ENCODE results near the gene CCDC91. TPM values are rescaled to one million over a fixed set of nuclear protein-coding genes. Genes with fewer than 3 reads are reported as not detected.
A peak's percentile ranks its signal among the peaks of the same experiment; 100 is the strongest.

Gene CCDC91, protein sequence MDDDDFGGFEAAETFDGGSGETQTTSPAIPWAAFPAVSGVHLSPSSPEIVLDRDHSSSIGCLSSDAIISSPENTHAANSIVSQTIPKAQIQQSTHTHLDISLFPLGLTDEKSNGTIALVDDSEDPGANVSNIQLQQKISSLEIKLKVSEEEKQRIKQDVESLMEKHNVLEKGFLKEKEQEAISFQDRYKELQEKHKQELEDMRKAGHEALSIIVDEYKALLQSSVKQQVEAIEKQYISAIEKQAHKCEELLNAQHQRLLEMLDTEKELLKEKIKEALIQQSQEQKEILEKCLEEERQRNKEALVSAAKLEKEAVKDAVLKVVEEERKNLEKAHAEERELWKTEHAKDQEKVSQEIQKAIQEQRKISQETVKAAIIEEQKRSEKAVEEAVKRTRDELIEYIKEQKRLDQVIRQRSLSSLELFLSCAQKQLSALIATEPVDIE
- 8.3 and 9.1 TPM in 2 replicates for total RNA-seq (2014; rRNA removed; shearing (Covaris generic))

DNA sequence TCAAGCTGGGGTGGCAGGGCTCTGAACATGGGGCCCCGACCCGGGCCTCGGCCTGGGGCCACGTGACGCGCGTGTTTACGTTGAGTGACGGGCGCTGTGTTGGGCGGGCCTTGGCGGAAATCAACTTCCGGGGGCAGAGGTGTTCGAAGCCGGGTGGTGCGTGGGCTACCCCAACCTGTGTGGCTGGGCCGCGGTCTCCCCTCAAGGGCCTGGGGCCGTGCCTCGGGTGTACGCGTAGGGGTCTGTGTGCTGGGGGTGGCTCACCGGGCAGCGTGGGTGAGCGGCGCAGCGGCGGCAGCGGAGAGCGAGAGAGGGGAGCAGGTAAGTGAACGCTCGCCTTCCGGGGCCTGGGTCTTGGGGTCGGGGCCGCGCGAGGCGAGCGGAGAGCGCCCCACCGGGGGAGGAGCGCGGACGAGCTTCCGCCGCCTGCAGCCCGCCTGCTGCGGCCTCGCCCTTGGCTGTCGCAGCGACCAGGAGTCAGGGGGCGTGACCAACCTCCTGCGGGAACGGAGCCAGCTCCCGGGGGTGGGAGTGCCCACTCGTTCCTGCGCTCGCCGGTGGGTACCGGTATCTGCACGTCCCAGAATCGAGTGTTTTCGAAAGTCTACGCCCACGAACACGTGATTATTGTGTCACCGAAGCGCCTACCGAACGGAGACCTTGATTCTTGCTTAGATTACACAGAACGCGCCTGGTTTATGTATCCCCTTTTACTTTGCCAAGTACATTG is at the start of gene CCDC91:
TSS of gene CCDC91 (plus strand) at position 136 of the 730 bp plus-strand sequence. CDS start 66,760 bp downstream, outside the sequence.
- in situ Hi-C loops (cut with HindIII; ENCODE audit: low sequenced_read_pairs) = no loop called here
- peak; percentile 78 for DNase-seq (ENCODE audit: low spot score)

DNA sequence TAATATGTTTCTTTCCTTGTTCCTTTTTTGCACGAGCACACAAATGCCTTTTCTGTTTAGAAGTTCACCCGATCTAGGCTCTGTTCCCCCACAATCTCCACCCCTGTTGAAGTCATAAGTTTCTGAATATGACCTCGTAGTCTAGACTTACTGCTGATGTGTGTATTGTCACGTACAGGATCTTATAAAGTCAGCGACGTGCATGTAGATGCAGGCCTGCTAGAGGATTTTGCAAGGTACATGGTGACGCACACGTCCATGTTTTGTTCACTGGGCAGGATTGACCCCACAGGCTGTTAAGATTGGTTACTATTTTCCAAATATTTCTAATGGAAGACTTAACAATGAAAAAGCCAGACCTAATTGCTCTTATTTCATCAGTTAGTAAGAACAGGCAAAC is 46.2 kb upstream of the CCDC91 start:
- DNase-seq (ENCODE audit: low spot score) = no peak
- in situ Hi-C loops (cut with HindIII; ENCODE audit: low sequenced_read_pairs) = no loop called here

DNA sequence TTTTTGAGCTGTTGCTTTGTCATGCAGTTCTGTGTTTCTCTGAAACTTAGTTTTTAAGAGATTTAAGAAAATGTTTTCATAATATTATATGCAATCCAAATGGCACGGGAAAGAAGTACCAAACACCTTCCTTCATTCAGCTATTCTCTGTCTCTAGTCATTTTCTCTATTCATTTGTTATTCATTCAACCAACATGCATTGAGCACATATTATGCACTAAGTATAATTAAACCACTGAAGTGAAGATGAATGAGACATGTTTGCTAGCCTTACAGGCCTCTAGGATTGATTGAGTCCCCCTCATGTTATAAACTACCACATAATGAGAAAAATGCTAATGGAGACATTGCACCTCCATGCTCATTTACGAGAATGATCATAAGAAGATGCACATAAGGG is 45.7 kb upstream of the CCDC91 start:
- in situ Hi-C loops (cut with HindIII; ENCODE audit: low sequenced_read_pairs) = no loop called here

GRCh38 chr12:28145216-28145615 is 45.0 kb upstream of the CCDC91 start:
- DNase-seq (ENCODE audit: low spot score) = no peak
- in situ Hi-C loops (cut with HindIII; ENCODE audit: low sequenced_read_pairs) = no loop called here

More for the DNA sequence above, 45.7 kb upstream of the CCDC91 start:
- DNase-seq (ENCODE audit: low spot score) = no peak

- in situ Hi-C loops (cut with HindIII; ENCODE audit: low sequenced_read_pairs) = no loop called here
- DNase-seq (ENCODE audit: low spot score) = no peak
Observed at GRCh38 chr12:28149279-28149678, 41.0 kb upstream of the CCDC91 start.

DNA sequence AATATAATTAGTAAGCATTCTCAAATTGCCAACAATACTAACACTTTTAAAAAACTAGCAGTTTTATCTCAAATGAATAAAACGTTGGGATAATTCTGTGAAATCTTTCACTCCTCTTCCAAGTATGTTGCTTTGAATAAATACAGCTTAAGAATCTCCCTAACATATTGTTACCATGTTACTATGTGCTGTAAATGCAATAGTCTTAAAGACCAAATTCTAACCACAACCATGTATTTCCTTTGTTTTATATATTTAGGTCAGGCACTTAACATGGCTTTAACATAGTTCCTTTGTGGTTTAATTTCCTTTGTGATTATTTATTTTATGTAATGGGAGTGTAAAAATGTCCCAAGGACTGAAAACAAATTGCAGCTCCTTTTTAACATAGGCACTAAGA is 33.9 kb upstream of the CCDC91 start:
- no peak for DNase-seq (ENCODE audit: low spot score)
- in situ Hi-C loops (cut with HindIII; ENCODE audit: low sequenced_read_pairs) = no loop called here

- DNase-seq (ENCODE audit: low spot score) = no peak
- in situ Hi-C loops (cut with HindIII; ENCODE audit: low sequenced_read_pairs) = no loop called here
Observed at GRCh38 chr12:28156804-28157203, 33.5 kb upstream of the CCDC91 start.

GRCh38 chr12:28158353-28158752 is 31.9 kb upstream of the CCDC91 start:
- DNase-seq (ENCODE audit: low spot score) = no peak
- in situ Hi-C loops (cut with HindIII; ENCODE audit: low sequenced_read_pairs) = no loop called here

GRCh38 chr12:28159688-28160087 is 30.6 kb upstream of the CCDC91 start:
- in situ Hi-C loops (cut with HindIII; ENCODE audit: low sequenced_read_pairs) = no loop called here
- no peak for DNase-seq (ENCODE audit: low spot score)

GRCh38 chr12:28161697-28162096 is 28.6 kb upstream of the CCDC91 start:
- DNase-seq (ENCODE audit: low spot score) = no peak
- in situ Hi-C loops (cut with HindIII; ENCODE audit: low sequenced_read_pairs) = no loop called here

GRCh38 chr12:28162697-28163096 is 27.6 kb upstream of the CCDC91 start:
- no peak for DNase-seq (ENCODE audit: low spot score)
- in situ Hi-C loops (cut with HindIII; ENCODE audit: low sequenced_read_pairs) = no loop called here

GRCh38 chr12:28164644-28165275 is 25.5 kb upstream of the CCDC91 start:
- no peak for DNase-seq (ENCODE audit: low spot score)
- in situ Hi-C loops (cut with HindIII; ENCODE audit: low sequenced_read_pairs) = no loop called here

GRCh38 chr12:28167981-28168485 is 22.2 kb upstream of the CCDC91 start:
- in situ Hi-C loops (cut with HindIII; ENCODE audit: low sequenced_read_pairs) = no loop called here
- no peak for DNase-seq (ENCODE audit: low spot score)

GRCh38 chr12:28171356-28172060 is 18.7 kb upstream of the CCDC91 start:
- DNase-seq (ENCODE audit: low spot score) = no peak
- in situ Hi-C loops (cut with HindIII; ENCODE audit: low sequenced_read_pairs) = no loop called here

GRCh38 chr12:28172434-28173030 is 17.7 kb upstream of the CCDC91 start:
- in situ Hi-C loops (cut with HindIII; ENCODE audit: low sequenced_read_pairs) = no loop called here
- no peak for DNase-seq (ENCODE audit: low spot score)

DNA sequence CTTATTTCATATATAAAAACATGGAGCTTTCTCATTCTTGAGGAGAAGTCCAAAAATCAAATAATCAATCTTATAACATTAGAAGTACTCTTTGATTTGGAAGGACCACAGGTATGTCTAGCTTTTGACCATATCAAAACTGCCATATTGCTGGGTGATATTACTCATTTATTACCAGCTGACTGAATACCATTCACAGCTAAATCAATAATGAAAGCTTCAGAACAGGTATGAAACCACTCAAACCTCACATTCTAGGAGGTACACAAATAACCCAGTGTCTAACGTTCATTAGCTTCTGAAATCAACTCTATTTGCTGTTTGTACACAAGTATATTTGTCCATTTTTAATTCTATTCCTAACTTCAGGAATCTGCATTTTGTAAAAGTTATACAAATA is 16.8 kb upstream of the CCDC91 start:
- no peak for DNase-seq (ENCODE audit: low spot score)
- in situ Hi-C loops (cut with HindIII; ENCODE audit: low sequenced_read_pairs) = no loop called here

- no peak for DNase-seq (ENCODE audit: low spot score)
- in situ Hi-C loops (cut with HindIII; ENCODE audit: low sequenced_read_pairs) = no loop called here
Observed at GRCh38 chr12:28175098-28175589, 15.1 kb upstream of the CCDC91 start.

GRCh38 chr12:28176295-28176694 is 14.0 kb upstream of the CCDC91 start:
- in situ Hi-C loops (cut with HindIII; ENCODE audit: low sequenced_read_pairs) = no loop called here
- no peak for DNase-seq (ENCODE audit: low spot score)

DNA sequence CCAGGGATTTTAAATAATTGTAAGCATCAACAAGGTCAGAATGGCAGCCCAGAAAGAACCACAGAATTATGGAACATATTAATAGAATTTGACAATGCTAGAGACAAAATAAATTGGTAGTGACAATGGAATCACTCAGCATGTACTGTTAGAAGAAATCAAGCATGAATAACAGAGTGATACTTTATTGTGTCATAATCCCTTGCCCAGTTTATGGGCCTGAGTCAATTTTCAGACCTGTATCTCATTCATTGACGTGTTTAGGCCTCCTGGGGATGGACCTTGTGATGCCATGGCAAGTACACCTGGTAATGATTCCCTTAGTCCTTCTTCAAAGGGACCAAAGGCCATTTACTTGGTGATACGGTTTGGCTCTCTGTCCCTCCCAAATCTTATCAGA is 12.8 kb upstream of the CCDC91 start:
- in situ Hi-C loops (cut with HindIII; ENCODE audit: low sequenced_read_pairs) = no loop called here
- no peak for DNase-seq (ENCODE audit: low spot score)

Data from G401 (cell line).